HFFc6 (cell line): ENCODE results near the gene PTPRM. TPM values are rescaled to one million over a fixed set of nuclear protein-coding genes. Genes with fewer than 3 reads are reported as not detected.

Source experiments
- DNase-seq: peaks from one replicate; pipeline ENCODE4 v3.0.0-alpha.2; 2018
- H3K27ac Mint-ChIP-seq: 2 replicates; pipeline ENCODE4 v1.8.0; 2020; ENCODE audit warnings: mild to moderate bottlenecking, mixed read lengths
- H3K27me3 Mint-ChIP-seq: 2 replicates; pipeline ENCODE4 v1.8.0; 2021; ENCODE audit warnings: mild to moderate bottlenecking, moderate library complexity, mixed read lengths; ENCODE audit not compliant: insufficient read depth
- H3K36me3 Mint-ChIP-seq: 2 replicates; pipeline ENCODE4 v1.8.0; 2021; ENCODE audit warnings: low read depth, mixed read lengths
- H3K4me1 Mint-ChIP-seq: 2 replicates; pipeline ENCODE4 v1.8.0; 2020; ENCODE audit warnings: low read depth, mixed read lengths
- H3K4me3 Mint-ChIP-seq: 2 replicates; pipeline ENCODE4 v1.8.0; 2020; ENCODE audit warnings: mild to moderate bottlenecking, moderate library complexity, mixed read lengths
- H3K9me3 Mint-ChIP-seq: 2 replicates; pipeline ENCODE4 v1.8.0; 2020; ENCODE audit warnings: mild to moderate bottlenecking, mixed read lengths
- CTCF ChIP-seq: fragments of 200-600 bp; sonication (generic); IDR thresholded peaks from 2 replicates; pipeline ENCODE4 v1.5.0; 2021; ENCODE audit warnings: antibody characterized with exemption, mild to moderate bottlenecking
- total RNA-seq, 6 experiments: library from RNA; stranded (reverse); fragmentation: NEBNext Ultra II Directional; extraction: Animal tissue kit (Norgen Biotek cat#: 25700); gene quantifications; 2 replicates in 1 of 6; 3 replicates in 5 of 6; pipeline ENCODE4 v1.2.3, GENCODE V29; 2021

Gene PTPRM
- total RNA-seq, 6 experiments from 2014 or later = 39.4 to 49.8 (median 43.8) TPM

DNA sequence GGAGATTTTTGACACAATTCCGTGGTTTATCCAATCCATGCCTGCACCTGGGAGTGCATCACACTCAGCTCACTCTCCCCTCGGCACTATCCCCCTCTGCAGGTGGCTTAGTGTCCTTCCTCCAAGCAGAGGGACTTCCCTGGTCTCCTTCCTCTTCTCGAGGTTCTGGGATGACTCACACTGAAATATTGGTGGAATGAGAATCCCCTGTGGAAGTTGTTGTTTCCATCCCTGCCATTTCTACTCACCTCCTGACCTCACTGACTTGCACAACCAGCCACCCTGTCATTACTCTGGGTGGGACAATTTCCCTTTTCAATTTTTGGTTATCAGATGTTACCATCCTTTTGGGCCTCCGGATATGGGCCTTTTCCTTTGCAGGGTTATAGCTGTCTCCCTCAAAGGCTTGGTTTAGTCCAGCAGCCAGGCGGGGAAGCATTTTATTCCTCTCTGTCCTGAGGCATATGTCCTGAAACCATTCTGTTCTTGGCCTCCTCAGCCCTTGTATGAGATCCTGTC is 59.9 kb downstream of the PTPRM start:
- no peaks in the 10 kb centered on the region; the same call in 1 of the 2 replicates for H3K27me3 Mint-ChIP-seq
- H3K9me3 Mint-ChIP-seq = no peaks in the 10 kb centered on the region
- peak overlapping the region; percentile 25; the same call in 1 of the 2 replicates for H3K4me3 Mint-ChIP-seq
- H3K36me3 Mint-ChIP-seq = no peaks in the 10 kb centered on the region
- TF ChIP-seq CTCF = peak; percentile 66
- DNase-seq = peak; percentile 70
- peaks cover 58% of the 10 kb centered on the region for H3K4me1 Mint-ChIP-seq
- peak overlapping the region; percentile 64 for H3K27ac Mint-ChIP-seq

GRCh38 chr18:7629416-7629815 is 62.3 kb downstream of the PTPRM start:
- Mint-ChIP-seq H3K4me3 (no peak overlapping the region), H3K4me1 (peaks cover 53% of the 10 kb centered on the region), H3K27ac (no peak overlapping the region), H3K36me3 (no peaks in the 10 kb centered on the region), H3K9me3 (no peaks in the 10 kb centered on the region), H3K27me3 (no peaks in the 10 kb centered on the region; the same call in 1 of the 2 replicates)
- no peak for TF ChIP-seq CTCF
- no peak for DNase-seq

DNA sequence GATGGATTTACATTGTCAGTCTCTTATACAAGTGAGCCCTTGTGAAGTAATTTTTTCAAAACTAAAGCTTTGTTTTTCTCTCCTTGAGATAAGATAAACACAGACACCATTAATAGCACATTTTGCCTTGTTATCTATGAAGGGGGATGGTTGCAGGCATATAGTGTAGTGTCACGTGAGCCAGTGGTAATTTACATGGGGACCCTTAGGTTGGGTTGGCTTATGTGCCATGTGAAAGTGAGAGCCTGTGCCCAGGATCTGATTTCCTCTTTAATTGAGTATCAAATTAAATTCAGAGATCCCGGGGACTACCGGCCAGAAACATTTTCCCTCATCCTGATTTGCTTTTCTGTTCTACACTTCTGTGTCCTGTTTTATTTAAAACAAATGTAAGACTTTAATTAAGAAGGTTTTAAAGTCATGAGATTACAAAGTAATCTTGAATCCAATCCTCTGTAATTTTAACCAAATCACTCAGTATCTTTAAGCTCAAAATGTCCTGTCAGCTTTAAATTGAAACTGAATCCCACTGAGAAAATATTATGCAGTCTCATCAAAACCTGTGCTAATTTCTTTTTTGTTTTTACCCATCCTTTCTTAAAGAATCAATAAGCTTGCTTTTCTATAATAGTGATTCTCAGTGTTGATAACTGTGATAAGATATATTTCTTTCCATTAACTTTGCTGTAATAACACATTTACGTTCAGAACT is 63.8 kb downstream of the PTPRM start:
- no peaks in the 10 kb centered on the region; the same call in 1 of the 2 replicates for H3K27me3 Mint-ChIP-seq
- no peaks in the 10 kb centered on the region for H3K9me3 Mint-ChIP-seq
- no peak for TF ChIP-seq CTCF
- H3K4me1 Mint-ChIP-seq = peaks cover 48% of the 10 kb centered on the region
- H3K4me3 Mint-ChIP-seq = no peak overlapping the region
- H3K36me3 Mint-ChIP-seq = no peaks in the 10 kb centered on the region
- no peak overlapping the region for H3K27ac Mint-ChIP-seq
- DNase-seq = no peak

- no peak for TF ChIP-seq CTCF
- Mint-ChIP-seq H3K9me3 (no peaks in the 10 kb centered on the region), H3K27ac (no peak overlapping the region), H3K27me3 (no peaks in the 10 kb centered on the region; the same call in 1 of the 2 replicates), H3K4me1 (peaks cover 43% of the 10 kb centered on the region), H3K4me3 (no peak overlapping the region), H3K36me3 (no peaks in the 10 kb centered on the region)
- DNase-seq = no peak
These were observed 65.3 kb downstream of the PTPRM start for GRCh38 chr18:7632152-7633098.

DNA sequence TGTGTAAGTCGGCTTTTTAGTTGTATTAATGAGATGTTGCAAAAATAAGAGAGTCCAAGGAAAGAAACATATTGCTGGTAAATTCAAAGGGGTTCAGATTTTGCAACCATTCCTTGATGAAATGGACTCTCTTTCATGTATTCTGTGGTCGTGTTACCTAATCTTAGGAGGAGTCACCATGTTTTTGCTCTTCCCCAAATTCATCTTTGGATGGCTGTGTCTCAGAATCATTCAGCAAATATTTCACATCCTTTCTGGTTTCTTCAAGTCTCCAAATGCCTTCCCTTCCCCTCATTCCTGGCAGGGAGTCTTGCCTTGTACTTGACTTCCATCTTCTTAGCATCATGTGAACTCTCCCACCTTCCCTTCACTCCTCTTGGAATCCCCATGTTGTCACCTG is 66.1 kb downstream of the PTPRM start:
- Mint-ChIP-seq H3K27me3 (no peaks in the 10 kb centered on the region; the same call in 1 of the 2 replicates), H3K27ac (no peak overlapping the region), H3K9me3 (no peaks in the 10 kb centered on the region), H3K4me3 (no peak overlapping the region), H3K4me1 (peaks cover 44% of the 10 kb centered on the region), H3K36me3 (no peaks in the 10 kb centered on the region)
- no peak for TF ChIP-seq CTCF
- no peak for DNase-seq
